NCI-H774 (cell line): ENCODE data around the gene CCDC85B.
"Not testable (repeated sequence)": the region's sequence is repeated elsewhere in the genome, so short reads cannot be mapped to it uniquely, and the experiment has no call there.

Experiments
- DNase-seq: peaks from one replicate; lab custom pipeline; 2025; lab: John Stamatoyannopoulos, UW

Gene CCDC85B

GRCh38 chr11:65887723-65888162 lies 2.7 kb upstream of the CCDC85B start:
- DNase-seq: peak; percentile 51

DNA sequence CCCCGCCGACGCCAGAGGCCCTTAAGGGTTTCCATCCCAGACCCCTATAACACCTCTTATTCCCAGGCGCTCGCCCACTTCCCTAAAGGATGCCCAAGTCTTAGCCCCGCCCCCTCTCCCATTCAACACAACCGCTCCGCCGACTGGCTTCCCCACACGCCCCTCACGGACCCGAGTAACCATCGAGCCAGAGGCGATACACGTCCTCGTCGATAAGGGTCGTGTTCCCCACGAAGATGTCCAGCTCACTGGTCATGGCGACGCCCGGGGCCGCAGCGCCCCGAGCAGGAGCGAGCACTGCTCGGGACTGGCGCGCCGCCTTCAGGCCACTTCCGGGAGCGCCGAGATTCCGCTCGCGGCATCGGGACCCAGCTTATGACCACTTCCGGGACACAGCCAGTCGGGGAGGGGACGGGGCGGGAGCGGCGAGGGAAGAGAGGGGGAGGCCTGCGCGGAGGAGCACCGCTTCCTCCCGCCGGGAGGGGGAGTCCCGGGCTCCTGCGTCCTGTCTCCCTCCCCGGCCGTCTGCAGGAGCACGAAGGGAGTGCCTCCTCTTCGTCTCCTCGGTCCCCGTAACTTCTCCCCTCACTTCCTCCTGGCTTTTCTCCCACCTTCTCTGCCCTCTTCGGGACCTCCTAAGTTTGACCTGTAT lies 2.2 kb upstream of the CCDC85B start, which contains the start of gene FIBP:
FIBP (minus strand) TSS at position 309 of the 652 bp plus-strand sequence; CDS start at position 256, 53 bp downstream.
- peak; percentile 98 for DNase-seq

DNA sequence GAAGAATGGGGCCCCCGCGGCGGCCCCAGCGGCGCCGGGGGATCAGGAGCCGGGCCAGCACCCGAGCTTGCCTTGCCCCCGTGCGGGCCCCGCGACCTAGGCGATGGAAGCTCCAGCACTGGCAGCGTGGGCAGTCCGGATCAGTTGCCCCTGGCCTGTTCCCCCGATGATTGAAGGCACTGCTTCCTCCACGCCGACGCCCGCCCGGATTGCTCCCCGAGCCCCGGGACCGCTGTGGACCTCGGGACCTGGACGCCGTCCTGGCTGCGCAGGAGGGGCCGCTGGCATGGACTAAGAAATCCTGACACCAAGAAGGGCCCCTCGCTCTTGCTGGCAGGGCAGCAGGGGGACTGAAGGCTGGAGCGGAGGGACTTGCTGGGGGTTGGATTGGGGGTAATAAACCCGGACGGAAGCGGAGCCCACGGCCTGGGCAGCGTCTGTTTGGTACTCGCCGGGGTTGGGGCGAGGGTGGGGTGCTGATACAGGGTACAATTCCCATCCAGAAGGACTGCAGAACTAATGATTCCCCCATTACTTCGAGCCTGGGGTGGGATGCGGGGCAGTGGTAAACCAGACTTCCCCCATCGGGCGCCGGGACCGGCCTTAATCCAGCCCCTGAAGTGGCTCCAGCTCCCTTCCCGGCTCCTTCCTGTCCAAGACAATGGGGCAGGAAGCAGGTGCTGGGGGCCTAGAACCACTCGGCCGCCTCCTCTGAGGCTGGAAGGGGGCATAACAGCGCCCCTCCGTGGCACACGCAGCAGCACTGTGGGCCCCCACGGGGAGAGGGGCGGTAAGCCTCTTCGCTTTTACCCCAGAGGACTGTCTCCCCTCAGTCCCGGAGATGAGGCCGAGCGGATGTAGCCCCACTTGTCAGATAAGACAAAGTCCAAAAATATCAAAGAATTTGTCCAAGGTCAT lies 1.0 kb downstream of the CCDC85B start:
- no peak for DNase-seq

GRCh38 chr11:65892137-65892540 lies 1.7 kb downstream of the CCDC85B start:
- not testable (repeated sequence) for DNase-seq

- DNase-seq: no peak
These were observed 2.3 kb downstream of the CCDC85B start for GRCh38 chr11:65892661-65893317.

DNA sequence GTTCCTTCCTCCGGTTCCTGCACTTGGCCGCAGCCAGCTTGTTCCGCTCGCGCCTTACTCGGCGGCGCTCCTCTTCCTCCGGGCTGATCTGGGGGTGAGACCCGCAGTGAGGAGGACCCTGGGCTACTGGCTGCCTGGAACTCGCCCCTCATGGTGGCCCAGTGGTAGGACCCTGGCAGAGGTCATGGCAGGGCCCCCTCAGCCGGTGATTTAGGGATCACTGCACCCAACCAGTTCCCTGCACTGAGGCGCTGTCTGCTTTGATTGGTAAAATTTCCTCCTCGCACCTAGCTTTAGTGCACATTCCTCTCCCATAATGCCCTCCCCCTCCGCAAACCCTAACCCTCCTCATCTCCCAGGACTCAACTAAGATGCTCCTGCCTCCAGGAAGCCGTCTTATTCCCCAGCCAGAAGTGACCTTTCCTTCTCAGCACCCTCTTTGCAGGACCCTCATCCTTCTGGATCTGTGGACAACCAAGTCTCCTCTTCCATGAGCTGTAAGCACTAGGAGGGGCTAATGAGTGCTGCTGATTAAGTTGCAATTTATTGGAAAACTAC lies 3.6 kb downstream of the CCDC85B start:
- DNase-seq: no peak

DNA sequence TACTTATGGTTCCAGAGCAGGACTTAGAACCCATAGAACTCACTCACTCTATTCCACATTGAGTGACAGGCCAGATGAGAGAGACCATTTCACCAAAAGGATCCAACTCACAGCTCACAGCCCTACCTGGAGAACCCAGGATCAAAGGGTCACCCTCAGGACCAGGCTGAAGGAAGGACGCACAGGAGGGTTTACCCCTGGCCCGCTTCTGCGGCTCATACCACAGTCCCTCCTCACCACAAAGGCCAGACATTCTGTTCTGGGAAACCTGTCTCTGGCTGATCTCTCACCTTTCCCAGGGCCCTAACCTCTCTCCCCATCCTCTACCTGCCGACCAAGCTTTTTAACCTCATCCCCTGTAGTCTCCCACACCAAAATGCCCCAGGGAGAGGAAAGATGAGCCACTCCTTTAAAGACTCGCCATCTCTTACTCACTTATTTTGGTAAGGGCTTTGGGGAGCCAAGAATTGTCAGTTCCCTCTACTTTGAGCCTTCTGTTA lies 5.1 kb downstream of the CCDC85B start:
- no peak for DNase-seq

GRCh38 chr11:65896034-65896999 lies 5.8 kb downstream of the CCDC85B start:
- DNase-seq: no peak

GRCh38 chr11:65897020-65897471 lies 6.6 kb downstream of the CCDC85B start:
- no peak for DNase-seq

DNA sequence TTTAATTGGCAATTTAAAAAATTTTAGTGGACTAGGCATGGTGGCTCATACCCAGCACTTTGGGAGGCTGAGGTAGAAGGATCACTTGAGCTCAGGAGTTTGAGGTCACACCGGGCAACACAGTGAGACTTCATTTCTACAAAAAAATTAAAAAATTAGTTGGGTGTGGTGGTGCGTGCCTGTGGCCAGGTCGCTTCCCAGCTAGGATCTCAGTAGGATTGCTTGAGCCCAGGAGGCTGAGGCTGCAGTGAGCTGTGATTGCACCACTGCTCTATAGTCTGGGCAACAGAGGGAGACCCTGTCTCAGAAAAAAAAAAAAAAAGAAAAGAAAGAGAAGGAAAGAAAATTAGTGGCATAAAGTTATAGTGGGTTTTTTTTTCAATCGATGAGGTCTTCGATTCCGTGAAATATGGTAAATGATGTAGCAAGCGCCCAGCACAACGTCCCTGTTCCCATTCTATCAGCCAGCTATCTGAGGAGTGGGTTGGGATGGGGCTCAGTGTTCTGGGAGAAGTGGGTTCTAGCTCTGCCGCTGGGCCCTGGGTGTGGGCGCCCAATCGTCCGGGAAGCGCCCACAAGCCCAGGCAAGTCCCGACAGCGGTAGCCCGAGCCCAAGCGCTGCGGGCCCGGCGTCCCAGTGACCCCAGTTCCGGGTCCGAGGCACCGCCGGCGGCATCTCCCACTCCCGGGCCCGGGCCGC lies 8.3 kb downstream of the CCDC85B start:
- no peak for DNase-seq

DNA sequence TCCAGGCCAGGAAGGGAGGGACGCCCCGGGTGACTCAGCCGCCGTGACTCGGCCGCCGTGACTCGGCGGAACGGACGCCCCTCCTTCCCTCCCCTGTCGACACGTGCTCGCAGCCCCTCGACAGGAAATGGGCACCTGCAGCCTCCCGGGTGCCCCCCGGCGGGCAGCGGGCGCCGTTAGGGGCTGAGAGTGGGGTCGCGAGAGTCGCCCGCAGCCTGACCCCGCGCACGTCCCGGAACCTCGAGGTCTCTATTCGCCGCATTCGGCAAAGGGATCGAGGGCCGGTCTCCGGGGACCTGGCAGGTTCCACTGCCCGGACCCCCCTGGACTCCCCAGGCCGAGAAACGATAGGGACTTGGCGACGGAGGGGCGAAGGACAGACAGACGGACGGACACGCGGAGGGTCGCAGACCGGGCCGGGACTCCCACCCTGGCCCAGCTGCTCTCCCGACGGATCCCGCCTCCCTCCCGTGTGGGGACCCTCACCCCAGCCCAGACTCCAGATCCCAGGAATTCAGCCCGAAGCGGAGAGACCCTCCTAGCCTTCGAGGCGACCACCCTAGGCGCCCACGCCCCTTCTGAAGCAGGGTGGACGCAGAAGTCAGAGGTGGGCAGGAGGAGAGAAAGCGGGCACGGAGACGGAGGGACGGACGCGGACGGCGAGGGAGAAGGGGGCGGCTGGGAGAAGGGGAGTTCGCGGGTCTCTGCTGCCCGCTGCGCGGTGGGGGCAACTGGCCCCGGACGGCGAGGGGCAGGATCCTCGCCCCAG lies 9.1 kb downstream of the CCDC85B start:
- DNase-seq: no peak

DNA sequence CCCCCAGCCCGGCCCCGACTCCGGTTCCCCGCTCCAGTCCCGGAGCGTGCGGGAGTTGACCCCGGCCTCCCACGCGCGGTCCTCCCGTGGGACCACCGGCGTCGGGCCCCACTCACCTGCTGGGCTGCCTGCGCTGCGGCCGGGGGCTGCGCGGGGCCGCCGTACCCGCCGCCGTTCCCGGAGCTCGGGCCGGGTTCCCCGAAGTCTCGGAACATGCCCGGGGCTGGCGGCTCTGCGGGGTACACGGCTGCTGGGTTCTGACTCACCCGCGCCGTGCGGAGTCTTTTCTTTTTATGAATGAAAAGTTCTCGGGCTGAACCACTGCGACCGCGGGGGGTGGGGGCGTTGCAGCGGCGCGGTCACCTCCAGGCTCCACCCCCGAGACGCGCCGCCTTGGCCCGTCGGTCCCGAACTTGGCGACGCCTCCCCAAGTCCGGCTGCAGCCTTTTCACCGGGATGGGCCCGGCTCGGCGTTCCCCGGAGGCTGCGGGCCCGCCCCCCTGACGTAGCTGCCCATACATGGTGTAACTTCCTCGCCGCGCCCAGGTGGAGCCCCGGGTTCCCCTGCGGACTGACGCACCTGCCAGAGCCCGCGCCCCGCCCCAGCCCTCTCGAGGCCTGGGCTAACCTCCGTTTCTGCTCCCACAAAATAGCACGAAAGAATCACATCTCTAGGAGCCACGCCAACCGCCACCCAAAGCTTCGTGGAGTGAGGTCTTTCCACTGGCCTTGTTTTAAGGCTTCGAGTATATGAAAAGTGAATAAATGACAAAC lies 9.8 kb downstream of the CCDC85B start, which contains the start of gene FOSL1:
FOSL1 (minus strand) TSS at position 264 of the 774 bp plus-strand sequence; CDS start at position 215, 49 bp downstream.
- DNase-seq: peak; percentile 87

- no peak for DNase-seq
These were observed 10.4 kb downstream of the CCDC85B start for GRCh38 chr11:65900899-65901180.

- DNase-seq: no peak
These were observed 12.6 kb downstream of the CCDC85B start for GRCh38 chr11:65903068-65903481.

DNA sequence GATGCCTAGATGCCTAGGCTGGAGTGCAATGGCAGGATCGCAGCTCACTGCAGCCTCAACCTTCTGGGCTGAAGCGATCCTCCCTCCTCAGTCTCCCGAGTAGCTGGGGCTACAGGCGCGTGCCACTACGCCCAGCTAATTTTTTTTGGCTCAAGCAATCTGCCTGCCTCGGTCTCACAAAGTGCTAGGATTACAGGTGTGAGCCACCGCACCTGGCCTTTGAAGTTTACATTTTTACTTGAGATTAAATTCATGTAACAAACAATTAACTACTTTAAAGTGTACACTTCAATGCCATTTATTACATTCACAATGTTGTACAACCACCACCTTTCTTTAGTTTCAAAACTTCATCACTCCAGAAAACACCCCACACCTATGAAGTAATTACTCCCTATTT lies 13.2 kb downstream of the CCDC85B start:
- no peak for DNase-seq

GRCh38 chr11:65906602-65907001 lies 16.1 kb downstream of the CCDC85B start:
- no peak for DNase-seq

GRCh38 chr11:65907878-65908277 lies 17.4 kb downstream of the CCDC85B start:
- no peak for DNase-seq
